Transverse colon (tissue), 4 donors: ENCODE measurements around the gene GJD3.

Experiments
- EP300 ChIP-seq: sonication (generic); formaldehyde crosslinking; IDR thresholded peaks from one replicate; pipeline ENCODE4 v1.6.1; 2017; ENCODE audit warnings: antibody characterized with exemption, low read depth
- POLR2A ChIP-seq: fragments of 450-650 bp; IDR thresholded peaks from one replicate; pipeline ENCODE4 v1.6.1; 2016; ENCODE audit warnings: antibody characterized with exemption, mild to moderate bottlenecking, moderate library complexity
- POLR2AphosphoS5 ChIP-seq, 3 donors: sonication (generic); formaldehyde crosslinking; IDR thresholded peaks; one replicate each; pipeline ENCODE4 v1.6.1; 2016; ENCODE audit warnings: antibody characterized with exemption in 3 of 3
- TF ChIP-seq, protein P1 (sequence below), 5 experiments: fragments of 200-600 bp in 3 of 5; fragments of 450-650 bp in 2 of 5; sonication (generic) in 3 of 5; IDR thresholded peaks; 1 replicate in 2 of 5; 2 replicates in 3 of 5; pipeline ENCODE4 v1.5.1; 2016 to 2017; ENCODE audit warnings: antibody characterized with exemption in 5 of 5, inconsistent platforms in 3 of 5, mild to moderate bottlenecking in 2 of 5, moderate library complexity in 1 of 5

DNA sequence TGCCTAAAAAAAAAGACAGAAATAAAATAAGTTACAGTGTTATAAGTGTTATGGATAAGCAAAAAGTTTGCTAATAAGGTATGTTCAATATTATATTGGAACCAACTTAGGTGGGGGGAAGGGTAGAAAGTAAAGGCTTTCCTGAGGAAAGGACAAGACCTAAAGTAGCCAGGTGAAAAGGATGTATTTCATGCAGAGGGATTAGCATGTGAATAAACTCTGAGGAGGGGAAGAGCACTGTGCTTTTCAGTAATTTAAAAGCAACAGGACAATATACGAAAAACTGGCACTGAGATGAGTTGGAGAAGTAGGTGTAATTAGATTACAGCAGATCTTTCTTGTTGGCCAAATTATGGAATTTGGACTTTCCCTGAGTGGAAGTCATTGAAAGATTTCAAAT is 45.5 kb upstream of the GJD3 start:
- no peak for TF ChIP-seq POLR2AphosphoS5 (IDR thresholded peaks at IDR 0.05)
- TF ChIP-seq, protein P1, sequence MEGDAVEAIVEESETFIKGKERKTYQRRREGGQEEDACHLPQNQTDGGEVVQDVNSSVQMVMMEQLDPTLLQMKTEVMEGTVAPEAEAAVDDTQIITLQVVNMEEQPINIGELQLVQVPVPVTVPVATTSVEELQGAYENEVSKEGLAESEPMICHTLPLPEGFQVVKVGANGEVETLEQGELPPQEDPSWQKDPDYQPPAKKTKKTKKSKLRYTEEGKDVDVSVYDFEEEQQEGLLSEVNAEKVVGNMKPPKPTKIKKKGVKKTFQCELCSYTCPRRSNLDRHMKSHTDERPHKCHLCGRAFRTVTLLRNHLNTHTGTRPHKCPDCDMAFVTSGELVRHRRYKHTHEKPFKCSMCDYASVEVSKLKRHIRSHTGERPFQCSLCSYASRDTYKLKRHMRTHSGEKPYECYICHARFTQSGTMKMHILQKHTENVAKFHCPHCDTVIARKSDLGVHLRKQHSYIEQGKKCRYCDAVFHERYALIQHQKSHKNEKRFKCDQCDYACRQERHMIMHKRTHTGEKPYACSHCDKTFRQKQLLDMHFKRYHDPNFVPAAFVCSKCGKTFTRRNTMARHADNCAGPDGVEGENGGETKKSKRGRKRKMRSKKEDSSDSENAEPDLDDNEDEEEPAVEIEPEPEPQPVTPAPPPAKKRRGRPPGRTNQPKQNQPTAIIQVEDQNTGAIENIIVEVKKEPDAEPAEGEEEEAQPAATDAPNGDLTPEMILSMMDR (IDR thresholded peaks at IDR 0.05), result no peak
- TF ChIP-seq POLR2A, result no peak
- TF ChIP-seq EP300, result no peak
